K562 (cell line): ENCODE measurements around the gene PSMD8. TPM values are rescaled to one million over a fixed set of nuclear protein-coding genes. Genes with fewer than 3 reads are reported as not detected.

Experiments
- ARID3B ChIP-seq: fragments of 250-450 bp; sonication (Bioruptor Pico); IDR thresholded peaks from 2 replicates; pipeline ENCODE4 v1.4.0; 2020; ENCODE audit warnings: borderline replicate concordance
- CBFA2T3 ChIP-seq: fragments of 450-650 bp; IDR thresholded peaks from 2 replicates; pipeline ENCODE4 v1.6.1; 2017
- CTBP1 ChIP-seq: fragments of 450-650 bp; IDR thresholded peaks from 2 replicates; pipeline ENCODE4 v1.6.1; 2016; ENCODE audit warnings: borderline replicate concordance
- E2F4 ChIP-seq: sonication (generic); formaldehyde crosslinking; IDR thresholded peaks from 2 replicates; pipeline ENCODE4 v1.8.0; 2022; ENCODE audit warnings: mild to moderate bottlenecking, low read depth, missing genetic modification reagents
- E2F6 ChIP-seq, 2 experiments: IDR thresholded peaks; 2 replicates each; pipeline ENCODE4 v1.6.1; 2011; ENCODE audit warnings: borderline replicate concordance in 1 of 2, control low read depth in 1 of 2, low read depth in 1 of 2, low read length in 1 of 2, mild to moderate bottlenecking in 1 of 2, mixed read lengths in 1 of 2, moderate library complexity in 1 of 2; ENCODE audit not compliant: insufficient read depth in 1 of 2, insufficient read length in 1 of 2, poor library complexity in 1 of 2, severe bottlenecking in 1 of 2; ENCODE audit errors: extremely low read depth in 1 of 2
- EGR1 ChIP-seq: fragments of 450-650 bp; conservative IDR thresholded peaks from 2 replicates; pipeline ENCODE4 v1.6.1; 2017; ENCODE audit warnings: mild to moderate bottlenecking
- EP400 ChIP-seq: fragments of 450-650 bp; IDR thresholded peaks from 2 replicates; pipeline ENCODE4 v1.6.1; 2017; ENCODE audit warnings: antibody characterized with exemption, mild to moderate bottlenecking, moderate library complexity
- ESRRB ChIP-seq: fragments of 250-450 bp; sonication (Bioruptor Pico); IDR thresholded peaks from 2 replicates; pipeline ENCODE4 v1.5.0; 2020; ENCODE audit warnings: mild to moderate bottlenecking, moderate library complexity, borderline replicate concordance
- ETS2 ChIP-seq: IDR thresholded peaks from 2 replicates; pipeline ENCODE4 v1.6.1; 2016; ENCODE audit warnings: borderline replicate concordance, missing genetic modification characterization, mild to moderate bottlenecking, moderate library complexity, missing compliant biosample characterization; ENCODE audit not compliant: poor library complexity, severe bottlenecking
- FOXJ2 ChIP-seq: fragments of 200-800 bp; sonication (Bioruptor generic); IDR thresholded peaks from 2 replicates; pipeline ENCODE4 v1.6.1; 2016; ENCODE audit warnings: missing genetic modification characterization, missing compliant biosample characterization
- FOXM1 ChIP-seq, 2 experiments: fragments of 450-650 bp in 1 of 2; sonication (generic) in 1 of 2; formaldehyde crosslinking in 1 of 2; IDR thresholded peaks; 2 replicates each; pipeline versions ENCODE4 v1.6.1 to v1.9.0; 2017 to 2022; ENCODE audit warnings: low read depth in 2 of 2, mild to moderate bottlenecking in 2 of 2, missing genetic modification reagents in 1 of 2, moderate library complexity in 1 of 2
- GABPB2 ChIP-seq: fragments of 250-450 bp; sonication (Bioruptor Pico); conservative IDR thresholded peaks from 2 replicates; pipeline ENCODE4 v1.5.1; 2021; ENCODE audit warnings: mild to moderate bottlenecking
- KDM1A ChIP-seq, 2 experiments: fragments of 450-650 bp; IDR thresholded peaks; 2 replicates each; pipeline ENCODE4 v1.6.1; 2016; ENCODE audit warnings: mild to moderate bottlenecking in 2 of 2
- KDM5B ChIP-seq: fragments of 200-600 bp; sonication (generic); IDR thresholded peaks from 2 replicates; pipeline ENCODE4 v1.6.1; 2012; ENCODE audit warnings: low read depth, mild to moderate bottlenecking, moderate library complexity, low read length, control low read depth, inconsistent platforms; ENCODE audit not compliant: insufficient replicate concordance
- KLF10 ChIP-seq: fragments of 250-450 bp; sonication (Bioruptor Pico); IDR thresholded peaks from 2 replicates; pipeline ENCODE4 v1.6.1; 2021; ENCODE audit warnings: matching md5 sums
- MYNN ChIP-seq, 2 experiments: sonication (generic); formaldehyde crosslinking in 1 of 2; IDR thresholded peaks; 2 replicates each; pipeline versions ENCODE4 v1.5.0 to v1.6.1; 2016 to 2020; ENCODE audit warnings: antibody characterized with exemption in 1 of 2, missing genetic modification reagents in 1 of 2
- PHF21A ChIP-seq: fragments of 450-650 bp; IDR thresholded peaks from 2 replicates; pipeline ENCODE4 v1.6.1; 2017; ENCODE audit warnings: low read depth, borderline replicate concordance
- POLR2A ChIP-seq: fragments of 450-650 bp; conservative IDR thresholded peaks from 2 replicates; pipeline ENCODE4 v1.6.1; 2016
- POLR2B ChIP-seq: fragments of 450-650 bp; IDR thresholded peaks from 2 replicates; pipeline ENCODE4 v1.6.1; 2018; ENCODE audit warnings: low read depth; ENCODE audit not compliant: partially characterized antibody
- SMARCB1 ChIP-seq: IDR thresholded peaks from 2 replicates; pipeline ENCODE4 v1.6.1; 2011; ENCODE audit warnings: improper control_type of control experiment, low read depth; ENCODE audit not compliant: insufficient read length
- THAP7 ChIP-seq: fragments of 250-450 bp; sonication (Bioruptor Pico); IDR thresholded peaks from 2 replicates; pipeline ENCODE4 v1.5.0; 2021
- ZC3H8 ChIP-seq: fragments of 450-650 bp; IDR thresholded peaks from 2 replicates; pipeline ENCODE4 v1.6.1; 2017
- ZNF408 ChIP-seq: fragments of 250-450 bp; sonication (Bioruptor Pico); IDR thresholded peaks from 2 replicates; pipeline ENCODE4 v1.4.0; 2020; ENCODE audit warnings: low read depth, mild to moderate bottlenecking, moderate library complexity
- ZNF764 ChIP-seq: fragments of 250-450 bp; sonication (Bioruptor Pico); IDR thresholded peaks from 2 replicates; pipeline ENCODE4 v1.4.0; 2020; ENCODE audit warnings: low read depth, mild to moderate bottlenecking, moderate library complexity
- ZNF785 ChIP-seq: fragments of 250-450 bp; sonication (Bioruptor Pico); IDR thresholded peaks from 2 replicates; pipeline ENCODE4 v1.4.0; 2020; ENCODE audit warnings: mild to moderate bottlenecking
- polyA plus RNA-seq, 8 experiments: library from polyadenylated mRNA; depleted of rRNA in 4 of 8; stranded (reverse) in 5 of 8; unstranded in 3 of 8; fragments of >200 nt; fragmentation: Nextera tagmentation in 2 of 8; fragmentation: Illumina TruSeq in 1 of 8; extraction: Ambion mirVana in 2 of 8; extraction: Trizol in 1 of 8; gene quantifications; 2 replicates each; pipeline versions ENCODE4 v1.2.1 to v1.2.3, GENCODE V29; 2011 to 2014; ENCODE audit warnings: inconsistent platforms in 1 of 8, missing spikeins in 1 of 8
- total RNA-seq, 7 experiments: library from RNA; depleted of rRNA in 6 of 7; stranded (reverse); fragments of >200 nt in 6 of 7; fragmentation: Illumina TruSeq in 2 of 7; extraction: Trizol in 2 of 7; gene quantifications; 2 replicates each; pipeline versions ENCODE4 v1.2.1 to v1.2.3, GENCODE V29; 2011 to 2021; ENCODE audit warnings: low replicate concordance in 1 of 7

PSMD8 gene
- total and polyA plus RNA-seq, 9 of the 15 experiments (the other 6 are each of a cell fraction or from before 2014, with no cell fraction given), result 130 to 583 (median 315) TPM

- TF ChIP-seq ZNF764 (CRISPR knock-in tag) (no peak), ARID3B (CRISPR knock-in tag) (no peak), KDM5B (peak; percentile 54), CTBP1 (peak; percentile 56; the same call in 1 of the 2 replicates), KDM1A (IDR thresholded peaks at IDR 0.05) (no peak), GABPB2 (CRISPR knock-in tag) (no peak), ESRRB (CRISPR knock-in tag) (no peak), ETS2 (no peak), MYNN (IDR thresholded peaks at IDR 0.05) (no peak), MYNN (CRISPR knock-in tag; IDR thresholded peaks at IDR 0.05) (no peak), THAP7 (CRISPR knock-in tag) (no peak), CBFA2T3 (no peak), E2F6 (IDR thresholded peaks at IDR 0.05; ENCODE audit: borderline replicate concordance in 1 of 2, extremely low read depth in 1 of 2, insufficient read depth in 1 of 2, insufficient read length in 1 of 2, low read depth in 1 of 2, low read length in 1 of 2, poor library complexity in 1 of 2, severe bottlenecking in 1 of 2) (peak in 1 of 2 experiments; percentile 54), ZC3H8 (no peak), EP400 (0 out of 2 replicates have a peak, but pooled peaks have one; percentile 46), POLR2B (peak; percentile 80), ZNF408 (CRISPR knock-in tag) (no peak), POLR2A (peak; percentile 74), E2F4 (CRISPR knock-in tag) (no peak), FOXM1 (IDR thresholded peaks at IDR 0.05; ENCODE audit: low read depth) (no peak), FOXM1 (CRISPR knock-in tag; IDR thresholded peaks at IDR 0.05; ENCODE audit: low read depth) (no peak), KLF10 (CRISPR knock-in tag) (no peak), PHF21A (no peak; the same call in 1 of the 2 replicates), ZNF785 (CRISPR knock-in tag) (no peak), FOXJ2 (no peak), EGR1 (no peak), SMARCB1 (no peak)
These were observed 38.3 kb upstream of the PSMD8 start (continued) for GRCh38 chr19:38335949-38336637.
